KMS-11 (cell line): ENCODE measurements around the gene RHBDD1.

Experiments used
- H2AFZ ChIP-seq: fragments of 200-600 bp; sonication (generic); 2 replicates; pipeline ENCODE4 v1.6.1; 2016; ENCODE audit warnings: antibody characterized with exemption, mixed run types, low read depth
- H3K27ac ChIP-seq: fragments of 200-600 bp; sonication (generic); 2 replicates; pipeline ENCODE4 v1.6.1; 2016; ENCODE audit warnings: mild to moderate bottlenecking, mixed run types
- H3K27me3 ChIP-seq: fragments of 200-600 bp; sonication (generic); 2 replicates; pipeline ENCODE4 v1.6.1; 2017; ENCODE audit warnings: mild to moderate bottlenecking, low read depth, mixed run types, moderate library complexity; ENCODE audit not compliant: insufficient read depth
- H3K36me3 ChIP-seq: fragments of 200-600 bp; sonication (generic); 2 replicates; pipeline ENCODE4 v1.6.1; 2017; ENCODE audit warnings: mild to moderate bottlenecking, mixed run types; ENCODE audit not compliant: insufficient read depth
- H3K4me1 ChIP-seq: fragments of 200-600 bp; sonication (generic); 2 replicates; pipeline ENCODE4 v1.6.1; 2016; ENCODE audit warnings: mild to moderate bottlenecking, low read depth, mixed run types; ENCODE audit not compliant: poor library complexity, severe bottlenecking
- H3K4me2 ChIP-seq: fragments of 200-600 bp; sonication (generic); 2 replicates; pipeline ENCODE4 v1.7.0; 2016; ENCODE audit warnings: mild to moderate bottlenecking, mixed run types
- H3K4me3 ChIP-seq: fragments of 200-600 bp; sonication (generic); IDR thresholded peaks from 2 replicates; pipeline ENCODE4 v1.6.1; 2017; ENCODE audit warnings: low read depth, low read length, mixed read lengths; ENCODE audit not compliant: insufficient read depth
- H3K79me2 ChIP-seq: fragments of 200-600 bp; sonication (generic); 2 replicates; pipeline ENCODE4 v1.6.1; 2016; ENCODE audit warnings: low read depth, mixed run types; ENCODE audit not compliant: insufficient read depth
- H3K9ac ChIP-seq: fragments of 200-600 bp; sonication (generic); 2 replicates; pipeline ENCODE4 v1.6.1; 2016; ENCODE audit warnings: mild to moderate bottlenecking, mixed run types
- H4K20me1 ChIP-seq: fragments of 200-600 bp; sonication (generic); 2 replicates; pipeline ENCODE4 v1.6.1; 2016; ENCODE audit warnings: mild to moderate bottlenecking, mixed run types; ENCODE audit not compliant: insufficient read depth
- TF ChIP-seq, protein P1 (sequence below): fragments of 200-600 bp; sonication (generic); conservative IDR thresholded peaks from 2 replicates; pipeline ENCODE4 v1.6.1; 2017; ENCODE audit warnings: low read depth, mild to moderate bottlenecking, antibody characterized with exemption, low read length, moderate library complexity, mixed read lengths

RHBDD1 gene

DNA sequence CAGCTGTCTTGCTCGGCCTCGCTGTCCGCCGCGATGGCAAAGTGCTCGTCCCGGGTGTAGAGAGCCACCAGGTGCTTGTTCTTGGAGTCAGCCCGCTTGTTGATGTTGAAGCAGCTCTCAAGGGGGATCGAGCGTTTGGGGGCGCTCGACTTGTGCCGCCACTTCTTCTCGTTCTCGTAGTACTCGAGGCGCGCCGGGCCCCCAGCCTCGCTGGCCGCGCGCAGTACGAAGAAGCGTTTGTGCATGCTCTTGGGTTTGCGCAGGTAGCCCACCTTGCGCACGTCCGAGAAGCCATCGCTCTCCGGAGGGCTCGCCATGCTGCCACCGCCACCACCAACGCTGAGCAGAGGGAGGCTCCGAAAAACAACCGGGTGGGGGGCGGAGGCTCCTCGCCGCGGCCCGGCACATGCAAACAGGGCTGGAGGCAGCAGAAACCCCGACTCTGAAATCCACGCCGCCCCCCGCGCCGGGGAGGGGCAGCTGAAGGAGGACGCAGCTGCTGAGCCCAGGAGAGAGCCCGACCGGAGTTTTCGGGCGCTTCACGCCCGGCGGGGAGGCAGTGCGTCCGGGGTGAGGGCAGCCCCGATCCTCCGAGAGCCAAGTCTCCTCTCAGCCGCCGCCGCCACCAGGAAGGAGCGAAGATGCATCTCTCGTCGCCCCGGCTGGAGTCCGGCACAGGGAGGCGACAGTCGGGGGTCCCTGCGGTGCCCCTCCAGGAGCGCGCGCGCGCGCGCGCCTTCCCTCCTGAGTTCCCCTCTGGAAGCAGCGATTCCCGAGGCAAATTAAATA, 37.2 kb upstream of the RHBDD1 start:
- H3K79me2 ChIP-seq, result peaks cover 48% of the 10 kb centered on the region
- H3K4me2 ChIP-seq, result peak overlapping the region; percentile 76
- peak overlapping the region; percentile 65 for H3K27ac ChIP-seq
- peak overlapping the region; percentile 78 for H3K4me3 ChIP-seq
- peak overlapping the region; percentile 69 for H3K9ac ChIP-seq
- H3K4me1 ChIP-seq, result peaks cover 45% of the 10 kb centered on the region
- H2AFZ ChIP-seq, result peak overlapping the region; percentile 68
- H3K36me3 ChIP-seq, result no peaks in the 10 kb centered on the region
- H4K20me1 ChIP-seq, result no peaks in the 10 kb centered on the region
- TF ChIP-seq, protein P1, sequence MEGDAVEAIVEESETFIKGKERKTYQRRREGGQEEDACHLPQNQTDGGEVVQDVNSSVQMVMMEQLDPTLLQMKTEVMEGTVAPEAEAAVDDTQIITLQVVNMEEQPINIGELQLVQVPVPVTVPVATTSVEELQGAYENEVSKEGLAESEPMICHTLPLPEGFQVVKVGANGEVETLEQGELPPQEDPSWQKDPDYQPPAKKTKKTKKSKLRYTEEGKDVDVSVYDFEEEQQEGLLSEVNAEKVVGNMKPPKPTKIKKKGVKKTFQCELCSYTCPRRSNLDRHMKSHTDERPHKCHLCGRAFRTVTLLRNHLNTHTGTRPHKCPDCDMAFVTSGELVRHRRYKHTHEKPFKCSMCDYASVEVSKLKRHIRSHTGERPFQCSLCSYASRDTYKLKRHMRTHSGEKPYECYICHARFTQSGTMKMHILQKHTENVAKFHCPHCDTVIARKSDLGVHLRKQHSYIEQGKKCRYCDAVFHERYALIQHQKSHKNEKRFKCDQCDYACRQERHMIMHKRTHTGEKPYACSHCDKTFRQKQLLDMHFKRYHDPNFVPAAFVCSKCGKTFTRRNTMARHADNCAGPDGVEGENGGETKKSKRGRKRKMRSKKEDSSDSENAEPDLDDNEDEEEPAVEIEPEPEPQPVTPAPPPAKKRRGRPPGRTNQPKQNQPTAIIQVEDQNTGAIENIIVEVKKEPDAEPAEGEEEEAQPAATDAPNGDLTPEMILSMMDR, result no peak
- H3K27me3 ChIP-seq, result no peaks in the 10 kb centered on the region

- H3K27me3 ChIP-seq, result no peaks in the 10 kb centered on the region
- peak within 1 kb of the TSS; percentile 87 for H3K4me2 ChIP-seq
- H3K4me1 ChIP-seq, result peaks cover 37% of the 10 kb centered on the region
- H3K79me2 ChIP-seq, result peaks cover 40% of the 10 kb centered on the region
- H3K27ac ChIP-seq, result peak within 1 kb of the TSS; percentile 65
- peak within 1 kb of the TSS; percentile 93 for H2AFZ ChIP-seq
- H3K9ac ChIP-seq, result peak within 1 kb of the TSS; percentile 69
- no peaks in the 10 kb centered on the region for H3K36me3 ChIP-seq
- H4K20me1 ChIP-seq, result no peaks in the 10 kb centered on the region
- TF ChIP-seq, protein P1, result no peak
- peak within 1 kb of the TSS; percentile 78 for H3K4me3 ChIP-seq
These were observed 36.5 kb upstream of the RHBDD1 start, which contains the start of gene IRS1 for GRCh38 chr2:226799211-226799975. IRS1 (minus strand) TSS chr2:226799820; CDS start chr2:226798738, 1,082 bp downstream.

- TF ChIP-seq, protein P1, result no peak
- peak overlapping the region; percentile 93 for H2AFZ ChIP-seq
- peak overlapping the region; percentile 39 for H3K4me3 ChIP-seq
- peaks cover 31% of the 10 kb centered on the region for H3K4me1 ChIP-seq
- H4K20me1 ChIP-seq, result no peaks in the 10 kb centered on the region
- H3K4me2 ChIP-seq, result peak overlapping the region; percentile 87
- peaks cover 33% of the 10 kb centered on the region for H3K79me2 ChIP-seq
- H3K36me3 ChIP-seq, result no peaks in the 10 kb centered on the region
- peak overlapping the region; percentile 59 for H3K27ac ChIP-seq
- peak overlapping the region; percentile 54; the same call in 1 of the 2 replicates for H3K9ac ChIP-seq
- H3K27me3 ChIP-seq, result no peaks in the 10 kb centered on the region
These were observed 35.6 kb upstream of the RHBDD1 start for GRCh38 chr2:226799976-226800940.
